ENCODE measurements around the gene RASA4.
"Not testable (repeated sequence)": the region's sequence is repeated elsewhere in the genome, so short reads cannot be mapped to it uniquely, and the experiment has no call there.

- TF ChIP-seq LEF1 (IDR thresholded peaks at IDR 0.05; ENCODE audit: borderline replicate concordance); TARDBP (IDR thresholded peaks at IDR 0.05); SUZ12 (IDR thresholded peaks at IDR 0.05); L3MBTL2 (conservative IDR thresholded peaks at IDR 0.05); BHLHE40 (IDR thresholded peaks at IDR 0.05; ENCODE audit: borderline replicate concordance); FOXM1 (IDR thresholded peaks at IDR 0.05; ENCODE audit: borderline replicate concordance); ELF4 (IDR thresholded peaks at IDR 0.05); ZNF384 (IDR thresholded peaks at IDR 0.05); SP1 (IDR thresholded peaks at IDR 0.05); FOXA1 (IDR thresholded peaks at IDR 0.05); FOXK2 (IDR thresholded peaks at IDR 0.05); HDGF (IDR thresholded peaks at IDR 0.05; ENCODE audit: borderline replicate concordance): not testable (repeated sequence)
Observed at GRCh38 chr7:102545288-102545687, 71.3 kb downstream of the RASA4 start.

Data from HEK293T (cell line).